A673 (cell line): Measurements from ENCODE around the gene PCBP1. TPM values are rescaled to one million over a fixed set of nuclear protein-coding genes. Genes with fewer than 3 reads are reported as not detected.

Experiments used
- BruUV-seq: library from RNA; stranded (reverse); fragments of 400-500 nt; replicated peaks from 2 replicates; lab custom pipeline; 2021; lab: Mats Ljungman, UMichigan
- CTCF ChIA-PET: fragments of 300-600 bp; sonication (Branson Sonifier 250); formaldehyde crosslinking; loops from one replicate; lab custom pipeline; 2022; ENCODE audit warnings: antibody characterized with exemption; lab: Charles Lee
- POLR2A ChIA-PET: fragments of 300-600 bp; sonication (Branson Sonifier 250); formaldehyde crosslinking; loops from one replicate; lab custom pipeline; 2022; ENCODE audit warnings: antibody characterized with exemption; ENCODE audit not compliant: low non-redundant PET; lab: Charles Lee
- DNase-seq: peaks from one replicate; pipeline ENCODE4 v3.0.0-alpha.2; 2015; ENCODE audit warnings: low spot score
- H3K27ac ChIP-seq: fragments of 200-600 bp; sonication (generic); 2 replicates; pipeline ENCODE4 v1.5.1; 2016; ENCODE audit warnings: mixed run types, low read depth, mild to moderate bottlenecking, mixed read lengths, antibody characterized with exemption, low read length; ENCODE audit not compliant: poor library complexity, severe bottlenecking
- H3K27me3 ChIP-seq: fragments of 200-600 bp; sonication (generic); replicated peaks from 2 replicates; pipeline ENCODE4 v1.6.1; 2017; ENCODE audit warnings: mixed run types, low read depth, mild to moderate bottlenecking, mixed read lengths, antibody characterized with exemption, low read length; ENCODE audit not compliant: insufficient read depth, poor library complexity
- H3K36me3 ChIP-seq: fragments of 200-600 bp; sonication (generic); 2 replicates; pipeline ENCODE4 v1.6.1; 2016; ENCODE audit warnings: mixed run types, mild to moderate bottlenecking, mixed read lengths, antibody characterized with exemption, low read length; ENCODE audit not compliant: insufficient read depth, poor library complexity, severe bottlenecking
- H3K4me1 ChIP-seq: fragments of 200-600 bp; sonication (generic); 2 replicates; pipeline ENCODE4 v1.6.1; 2017; ENCODE audit warnings: mixed run types, mild to moderate bottlenecking, mixed read lengths, antibody characterized with exemption, low read length; ENCODE audit not compliant: insufficient read depth, poor library complexity, severe bottlenecking
- H3K4me3 ChIP-seq: fragments of 200-600 bp; sonication (generic); 2 replicates; pipeline ENCODE4 v1.5.1; 2016; ENCODE audit warnings: low read depth, mixed run types, mild to moderate bottlenecking, mixed read lengths, low read length; ENCODE audit not compliant: poor library complexity, severe bottlenecking
- H3K9me3 ChIP-seq: fragments of 200-600 bp; sonication (generic); 2 replicates; pipeline ENCODE4 v1.6.1; 2016; ENCODE audit warnings: mixed run types, low read depth, mild to moderate bottlenecking, mixed read lengths, antibody characterized with exemption, low read length; ENCODE audit not compliant: poor library complexity, severe bottlenecking
- EZH2 ChIP-seq: fragments of 200-600 bp; sonication (generic); IDR thresholded peaks from 2 replicates; pipeline ENCODE4 v1.6.1; 2017; ENCODE audit warnings: borderline replicate concordance, low read depth, mild to moderate bottlenecking, mixed read lengths, antibody characterized with exemption, low read length; ENCODE audit not compliant: poor library complexity, severe bottlenecking
- intact Hi-C: fragments of 100-400 bp; cut with micrococcal nuclease; formaldehyde crosslinking; loops from one replicate; pipeline ENCODE4 v1.10.0; 2022; ENCODE audit not compliant: unreplicated experiment
- total RNA-seq: library from RNA; stranded (reverse); gene quantifications from 2 replicates; pipeline ENCODE4 v1.2.3, GENCODE V29; 2021
- TF ChIP-seq, protein P1 (sequence below): fragments of 300-800, 200-600 bp; sonication (generic); conservative IDR thresholded peaks from 2 replicates; pipeline ENCODE4 v1.5.1; 2017; ENCODE audit warnings: low read depth, mild to moderate bottlenecking, antibody characterized with exemption, low read length, moderate library complexity, mixed read lengths

The PCBP1 gene
- total RNA-seq, 1 experiment from 2014 or later = 350 TPM

DNA sequence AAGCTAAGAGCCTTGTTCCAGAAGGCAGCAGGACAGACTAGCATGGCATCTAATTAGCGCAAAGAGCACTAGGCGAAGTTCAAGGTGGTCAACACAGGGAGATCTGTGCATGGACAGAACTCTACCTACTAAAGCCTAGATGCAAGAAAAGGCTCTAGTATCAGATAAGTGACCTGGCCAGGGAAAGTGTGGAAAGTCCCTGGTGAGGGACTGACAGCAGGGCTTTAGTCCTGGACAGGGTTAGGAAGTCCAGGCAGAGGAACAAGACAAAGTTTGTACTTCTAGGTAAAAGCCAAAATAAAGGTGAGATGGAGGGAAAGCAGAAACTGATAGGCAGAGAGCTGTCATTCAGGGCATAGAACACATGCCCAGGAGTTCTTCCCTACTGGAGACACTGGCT lies 45.0 kb upstream of the PCBP1 start:
- no peaks in the 10 kb centered on the region for H3K9me3 ChIP-seq
- TF ChIP-seq EZH2 = no peak
- no TSS peak for BruUV-seq

DNA sequence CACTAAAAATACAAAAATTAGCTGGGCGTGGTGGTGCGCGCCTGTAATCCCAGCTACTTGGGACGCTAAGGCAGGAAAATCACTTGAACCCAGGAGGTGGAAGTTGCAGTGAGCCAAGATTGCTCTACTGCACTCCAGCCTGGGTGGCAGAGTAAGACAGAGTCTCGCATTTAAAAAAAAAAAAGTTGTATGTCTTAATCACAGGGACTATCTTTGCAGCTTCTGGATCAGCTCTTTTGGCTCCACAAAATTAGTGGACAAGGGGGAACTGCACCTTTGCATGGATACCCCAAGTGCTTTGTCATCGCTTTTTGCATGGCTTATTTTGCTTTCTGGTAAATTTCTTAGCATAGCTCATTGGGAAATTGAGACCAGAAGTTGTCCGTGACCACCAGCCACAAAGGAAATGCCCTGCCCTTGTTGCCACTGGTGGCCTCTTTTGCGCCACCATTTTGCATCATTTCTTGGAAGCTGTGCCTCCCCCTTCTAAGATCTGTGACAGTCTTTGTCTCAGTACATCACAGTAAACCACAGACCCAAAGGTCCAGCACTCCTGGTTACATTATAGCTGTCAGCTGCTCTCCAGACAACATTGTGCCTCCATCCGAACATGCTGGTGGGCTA lies 43.9 kb upstream of the PCBP1 start:
- POLR2A ChIA-PET = no interaction called here
- intact Hi-C loops = no loop called here
- BruUV-seq = no TSS peak

More for the DNA sequence above, 45.0 kb upstream of the PCBP1 start:
- CTCF ChIA-PET = no interaction called here
- Histone ChIP-seq H3K4me1 (no peaks in the 10 kb centered on the region), H3K36me3 (no peaks in the 10 kb centered on the region), H3K4me3 (no peak overlapping the region), H3K27me3 (no peaks in the 10 kb centered on the region), H3K27ac (no peak overlapping the region)
- intact Hi-C loops = no loop called here
- no peak for DNase-seq
- POLR2A ChIA-PET = no interaction called here

DNA sequence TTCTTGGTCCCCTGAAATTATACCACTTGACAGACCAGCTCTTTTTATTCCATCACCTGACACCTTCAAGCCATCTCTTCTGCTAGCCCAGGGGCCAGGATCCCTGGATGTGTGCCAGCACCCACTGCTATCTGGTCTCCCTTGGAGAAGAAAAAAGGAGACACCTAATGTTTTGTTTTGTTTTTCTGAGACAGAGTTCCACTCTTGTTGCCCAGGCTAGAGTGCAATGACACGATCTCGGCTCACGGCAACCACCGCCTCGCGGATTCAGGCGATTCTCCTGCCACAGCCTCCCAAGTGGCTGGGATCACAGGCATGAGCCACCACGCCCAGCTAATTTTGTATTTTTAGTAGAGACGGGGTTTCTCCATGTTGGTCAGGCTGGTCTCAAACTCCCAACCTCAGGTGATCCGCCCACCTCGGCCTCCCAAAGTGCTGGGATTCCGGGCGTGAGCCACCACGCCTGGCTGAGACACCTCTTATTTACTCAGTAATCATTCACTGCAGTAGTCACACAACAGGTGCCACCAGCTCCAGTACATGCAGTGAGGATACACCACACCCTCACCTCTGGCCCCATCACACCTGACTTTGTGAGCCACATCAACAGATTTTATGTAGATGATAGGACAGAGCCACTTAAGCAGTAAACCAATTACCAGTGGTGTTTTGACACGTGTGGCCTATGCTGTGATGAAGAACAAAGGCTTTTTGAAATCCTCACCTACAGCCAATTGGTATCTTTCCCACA lies 42.8 kb upstream of the PCBP1 start:
- intact Hi-C loops = no loop called here
- BruUV-seq = no TSS peak
- H3K4me3 ChIP-seq = no peak overlapping the region
- CTCF ChIA-PET = no interaction called here
- peaks cover 7% of the 10 kb centered on the region for H3K36me3 ChIP-seq
- H3K27me3 ChIP-seq = no peaks in the 10 kb centered on the region
- POLR2A ChIA-PET = no interaction called here
- H3K9me3 ChIP-seq = no peaks in the 10 kb centered on the region
- no peak for TF ChIP-seq EZH2
- TF ChIP-seq, protein P1, sequence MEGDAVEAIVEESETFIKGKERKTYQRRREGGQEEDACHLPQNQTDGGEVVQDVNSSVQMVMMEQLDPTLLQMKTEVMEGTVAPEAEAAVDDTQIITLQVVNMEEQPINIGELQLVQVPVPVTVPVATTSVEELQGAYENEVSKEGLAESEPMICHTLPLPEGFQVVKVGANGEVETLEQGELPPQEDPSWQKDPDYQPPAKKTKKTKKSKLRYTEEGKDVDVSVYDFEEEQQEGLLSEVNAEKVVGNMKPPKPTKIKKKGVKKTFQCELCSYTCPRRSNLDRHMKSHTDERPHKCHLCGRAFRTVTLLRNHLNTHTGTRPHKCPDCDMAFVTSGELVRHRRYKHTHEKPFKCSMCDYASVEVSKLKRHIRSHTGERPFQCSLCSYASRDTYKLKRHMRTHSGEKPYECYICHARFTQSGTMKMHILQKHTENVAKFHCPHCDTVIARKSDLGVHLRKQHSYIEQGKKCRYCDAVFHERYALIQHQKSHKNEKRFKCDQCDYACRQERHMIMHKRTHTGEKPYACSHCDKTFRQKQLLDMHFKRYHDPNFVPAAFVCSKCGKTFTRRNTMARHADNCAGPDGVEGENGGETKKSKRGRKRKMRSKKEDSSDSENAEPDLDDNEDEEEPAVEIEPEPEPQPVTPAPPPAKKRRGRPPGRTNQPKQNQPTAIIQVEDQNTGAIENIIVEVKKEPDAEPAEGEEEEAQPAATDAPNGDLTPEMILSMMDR = no peak
- no peak overlapping the region for H3K27ac ChIP-seq
- H3K4me1 ChIP-seq = no peaks in the 10 kb centered on the region
- DNase-seq = no peak

More for the DNA sequence above, 43.9 kb upstream of the PCBP1 start:
- Histone ChIP-seq H3K36me3 (peaks cover 2% of the 10 kb centered on the region), H3K27ac (no peak overlapping the region), H3K4me3 (no peak overlapping the region), H3K9me3 (no peaks in the 10 kb centered on the region), H3K27me3 (no peaks in the 10 kb centered on the region), H3K4me1 (no peaks in the 10 kb centered on the region)
- no peak for TF ChIP-seq EZH2
- TF ChIP-seq, protein P1 = no peak
- CTCF ChIA-PET = no interaction called here
- DNase-seq = no peak

DNA sequence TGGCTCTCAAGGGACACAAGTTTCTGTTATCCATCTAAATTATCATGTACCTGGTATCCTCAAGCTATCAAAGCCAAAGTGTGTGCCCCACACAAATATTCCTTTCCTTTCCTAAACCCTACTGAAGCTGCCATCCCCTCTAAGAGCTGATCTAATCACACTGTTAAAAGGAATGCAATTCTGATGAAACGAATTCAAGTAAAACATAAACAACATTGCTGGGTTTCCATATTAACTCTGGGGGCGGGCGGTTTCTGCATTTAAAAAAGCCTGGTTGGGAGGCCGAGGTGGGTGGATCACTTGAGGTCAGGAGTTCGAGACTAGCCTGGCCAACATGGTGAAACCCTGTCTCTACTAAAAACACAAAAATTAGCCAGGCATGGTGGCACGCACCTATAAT lies 41.9 kb upstream of the PCBP1 start:
- BruUV-seq = no TSS peak
- H3K4me3 ChIP-seq = no peak overlapping the region
- intact Hi-C loops = no loop called here
- H3K27ac ChIP-seq = no peak overlapping the region
- no peak for TF ChIP-seq EZH2
- TF ChIP-seq, protein P1 = no peak
- no peaks in the 10 kb centered on the region for H3K4me1 ChIP-seq
- ChIA-PET CTCF (no interaction called here), POLR2A (interaction anchor here (0.7 kb wide), 1 partner anchor 68 kb away, joined by 3 read pairs; no protein-coding TSS in a partner anchor)
- DNase-seq = no peak
- H3K27me3 ChIP-seq = no peaks in the 10 kb centered on the region
- H3K9me3 ChIP-seq = no peaks in the 10 kb centered on the region
- H3K36me3 ChIP-seq = peaks cover 7% of the 10 kb centered on the region
